Stomach smooth muscle (tissue), 2 donors: ENCODE results near the gene LIPJ.

Source experiments
- H3K27ac ChIP-seq: one replicate; pipeline ENCODE4 v1.7.0; 2013; ENCODE audit warnings: mild to moderate bottlenecking, low read length, inconsistent platforms
- H3K27me3 ChIP-seq, 2 donors: one replicate each; pipeline ENCODE4 v1.7.0; 2013; ENCODE audit warnings: low read length in 2 of 2; ENCODE audit not compliant: insufficient read depth in 2 of 2, control insufficient read depth in 1 of 2
- H3K36me3 ChIP-seq, 2 donors: one replicate each; pipeline ENCODE4 v1.7.0; 2013; ENCODE audit warnings: low read length in 2 of 2; ENCODE audit not compliant: control insufficient read depth in 2 of 2, insufficient read depth in 2 of 2
- H3K4me1 ChIP-seq: one replicate; pipeline ENCODE4 v1.7.0; 2013; ENCODE audit warnings: low read length; ENCODE audit not compliant: control insufficient read depth, insufficient read depth
- H3K4me3 ChIP-seq, 2 donors: one replicate each; pipeline ENCODE4 v1.7.0; 2013; ENCODE audit warnings: low read length in 2 of 2
- H3K9ac ChIP-seq, 2 donors: one replicate each; pipeline ENCODE4 v1.7.0; 2013; ENCODE audit warnings: low read length in 2 of 2, mild to moderate bottlenecking in 1 of 2
- H3K9me3 ChIP-seq, 2 donors: one replicate each; pipeline ENCODE4 v1.7.0; 2013; ENCODE audit warnings: low read length in 2 of 2; ENCODE audit not compliant: control insufficient read depth in 2 of 2
- donor health status: healthy.
- donor health status: Pancreatic carcinoma.

LIPJ gene

GRCh38 chr10:88555190-88555908 lies 31.2 kb upstream of the LIPJ start:
- H3K9ac ChIP-seq: no peak overlapping the region
- no peaks in the 10 kb centered on the region for H3K4me1 ChIP-seq
- no peak overlapping the region for H3K4me3 ChIP-seq
- H3K27me3 ChIP-seq: no peaks in the 10 kb centered on the region
- H3K27ac ChIP-seq: no peak overlapping the region
- no peaks in the 10 kb centered on the region for H3K36me3 ChIP-seq
- H3K9me3 ChIP-seq: no peaks in the 10 kb centered on the region

- Histone ChIP-seq H3K9me3 (no peaks in the 10 kb centered on the region), H3K27ac (no peak overlapping the region), H3K4me3 (no peak overlapping the region), H3K36me3 (no peaks in the 10 kb centered on the region), H3K9ac (no peak overlapping the region), H3K4me1 (no peaks in the 10 kb centered on the region), H3K27me3 (no peaks in the 10 kb centered on the region)
Observed at GRCh38 chr10:88557256-88557655, 29.3 kb upstream of the LIPJ start.

- Histone ChIP-seq H3K9me3 (no peaks in the 10 kb centered on the region), H3K27ac (no peak overlapping the region), H3K9ac (no peak overlapping the region), H3K27me3 (no peaks in the 10 kb centered on the region), H3K4me1 (no peaks in the 10 kb centered on the region), H3K4me3 (no peak overlapping the region), H3K36me3 (no peaks in the 10 kb centered on the region)
Observed at GRCh38 chr10:88557658-88558057, 28.9 kb upstream of the LIPJ start.

- H3K36me3 ChIP-seq: no peaks in the 10 kb centered on the region
- no peaks in the 10 kb centered on the region for H3K4me1 ChIP-seq
- no peak overlapping the region for H3K27ac ChIP-seq
- H3K9me3 ChIP-seq: no peaks in the 10 kb centered on the region
- H3K27me3 ChIP-seq: no peaks in the 10 kb centered on the region
- H3K4me3 ChIP-seq: no peak overlapping the region
- H3K9ac ChIP-seq: no peak overlapping the region
Observed at GRCh38 chr10:88562152-88562551, 24.4 kb upstream of the LIPJ start.

- H3K4me3 ChIP-seq: no peak overlapping the region
- no peaks in the 10 kb centered on the region for H3K27me3 ChIP-seq
- H3K9me3 ChIP-seq: no peaks in the 10 kb centered on the region
- H3K4me1 ChIP-seq: no peaks in the 10 kb centered on the region
- no peak overlapping the region for H3K27ac ChIP-seq
- H3K36me3 ChIP-seq: no peaks in the 10 kb centered on the region
- no peak overlapping the region for H3K9ac ChIP-seq
Observed at GRCh38 chr10:88565072-88565471, 21.5 kb upstream of the LIPJ start.

- Histone ChIP-seq H3K27ac (no peak overlapping the region), H3K4me3 (peak overlapping the region; percentile 79 to 92), H3K36me3 (no peaks in the 10 kb centered on the region), H3K27me3 (no peaks in the 10 kb centered on the region), H3K9ac (peak overlapping the region in 1 of 2 donors; percentile 95), H3K9me3 (no peaks in the 10 kb centered on the region), H3K4me1 (peaks cover 3% of the 10 kb centered on the region)
Observed at GRCh38 chr10:88582411-88582805, 4.2 kb upstream of the LIPJ start.

- H3K9me3 ChIP-seq: no peaks in the 10 kb centered on the region
- H3K4me1 ChIP-seq: peaks cover 3% of the 10 kb centered on the region
- H3K4me3 ChIP-seq: peak within 1 kb of the TSS; percentile 79 to 92
- no peaks in the 10 kb centered on the region for H3K36me3 ChIP-seq
- no peaks in the 10 kb centered on the region for H3K27me3 ChIP-seq
- H3K27ac ChIP-seq: peak within 1 kb of the TSS; percentile 75
- H3K9ac ChIP-seq: peak within 1 kb of the TSS; percentile 84 to 95
Observed at GRCh38 chr10:88582806-88583583, 3.6 kb upstream of the LIPJ start, which contains the start of gene RNLS. RNLS (minus strand) TSS chr10:88583318.

GRCh38 chr10:88583584-88583957 lies 3.0 kb upstream of the LIPJ start:
- H3K36me3 ChIP-seq: no peaks in the 10 kb centered on the region
- peak overlapping the region; percentile 79 to 92 for H3K4me3 ChIP-seq
- no peaks in the 10 kb centered on the region for H3K27me3 ChIP-seq
- H3K4me1 ChIP-seq: peaks cover 3% of the 10 kb centered on the region
- no peaks in the 10 kb centered on the region for H3K9me3 ChIP-seq
- peak overlapping the region; percentile 84 to 95 for H3K9ac ChIP-seq
- peak overlapping the region; percentile 75 for H3K27ac ChIP-seq

- Histone ChIP-seq H3K9me3 (no peaks in the 10 kb centered on the region), H3K36me3 (no peaks in the 10 kb centered on the region), H3K9ac (no peak overlapping the region), H3K4me1 (no peaks in the 10 kb centered on the region), H3K27ac (no peak overlapping the region), H3K27me3 (no peaks in the 10 kb centered on the region), H3K4me3 (no peak overlapping the region)
Observed at GRCh38 chr10:88592381-88592780, 5.8 kb downstream of the LIPJ start.

GRCh38 chr10:88592906-88593305 lies 6.3 kb downstream of the LIPJ start:
- no peak overlapping the region for H3K4me3 ChIP-seq
- H3K4me1 ChIP-seq: no peaks in the 10 kb centered on the region
- no peaks in the 10 kb centered on the region for H3K36me3 ChIP-seq
- no peak overlapping the region for H3K9ac ChIP-seq
- H3K9me3 ChIP-seq: no peaks in the 10 kb centered on the region
- no peaks in the 10 kb centered on the region for H3K27me3 ChIP-seq
- no peak overlapping the region for H3K27ac ChIP-seq

- Histone ChIP-seq H3K4me3 (no peak overlapping the region), H3K9me3 (no peaks in the 10 kb centered on the region), H3K4me1 (no peaks in the 10 kb centered on the region), H3K27ac (no peak overlapping the region), H3K36me3 (no peaks in the 10 kb centered on the region), H3K27me3 (no peaks in the 10 kb centered on the region), H3K9ac (no peak overlapping the region)
Observed at GRCh38 chr10:88594482-88594881, 7.9 kb downstream of the LIPJ start.
